Activated naive CD4-positive, alpha-beta T cell treated with anti-CD3 and anti-CD28 coated beads for 36 hours (primary cell): ENCODE results near the gene PCDHA12. TPM values are rescaled to one million over a fixed set of nuclear protein-coding genes. Genes with fewer than 3 reads are reported as not detected.

Source experiments
- total RNA-seq, 2 experiments: library from RNA; stranded (reverse); gene quantifications; one replicate each; pipeline ENCODE4 v1.2.3, GENCODE V29; 2021

The PCDHA12 gene
- total RNA-seq, 2 experiments from 2014 or later, result not detected

Other genes with a start within 250 kb of the PCDHA12 start
- gene CD14, start 242.1 kb upstream of the PCDHA12 start, total RNA-seq, result under 1 TPM; 0.14 to 0.20 TPM
- gene TMCO6, start 235.9 kb upstream of the PCDHA12 start, total RNA-seq, result 10 to 100 TPM; 29.0 to 29.5 TPM
- 10 to 100 TPM; 71.4 to 76.4 TPM for gene NDUFA2, start 227.7 kb upstream of the PCDHA12 start, total RNA-seq
- gene IK, start 227.5 kb upstream of the PCDHA12 start, total RNA-seq, result 10 to 100 TPM; 82.9 to 93.1 TPM
- 10 to 100 TPM; 18.9 to 19.8 TPM for gene WDR55, start 210.4 kb upstream of the PCDHA12 start, total RNA-seq
- 1 to 10 TPM; 1.7 to 1.9 TPM for gene DND1, start 201.7 kb upstream of the PCDHA12 start, total RNA-seq
- 10 to 100 TPM; 69.0 to 74.8 TPM for gene HARS1, start 183.9 kb upstream of the PCDHA12 start, total RNA-seq
- 10 to 100 TPM; 27.4 to 29.3 TPM for gene HARS2, start 183.9 kb upstream of the PCDHA12 start, total RNA-seq
- 10 to 100 TPM; 52.9 to 58.8 TPM for gene ZMAT2, start 174.9 kb upstream of the PCDHA12 start, total RNA-seq
- not detected for gene PCDHA1, start 89.2 kb upstream of the PCDHA12 start, total RNA-seq
- gene PCDHA2, start 80.5 kb upstream of the PCDHA12 start, total RNA-seq, result not detected
- not detected for gene PCDHA3, start 74.3 kb upstream of the PCDHA12 start, total RNA-seq
- gene PCDHA4, start 68.2 kb upstream of the PCDHA12 start, total RNA-seq, result not detected
- not detected for gene PCDHA5, start 53.7 kb upstream of the PCDHA12 start, total RNA-seq
- not detected for gene PCDHA6, start 47.3 kb upstream of the PCDHA12 start, total RNA-seq
- not detected for gene PCDHA7, start 41.0 kb upstream of the PCDHA12 start, total RNA-seq
- not detected for gene PCDHA8, start 34.1 kb upstream of the PCDHA12 start, total RNA-seq
- gene PCDHA9, start 26.9 kb upstream of the PCDHA12 start, total RNA-seq, result not detected
- not detected for gene PCDHA10, start 19.4 kb upstream of the PCDHA12 start, total RNA-seq
- not detected for gene PCDHA11, start 6.4 kb upstream of the PCDHA12 start, total RNA-seq
- gene PCDHA13, start 6.8 kb downstream of the PCDHA12 start, total RNA-seq, result not detected
- not detected for gene PCDHAC1, start 51.0 kb downstream of the PCDHA12 start, total RNA-seq
- not detected for gene PCDHAC2, start 91.2 kb downstream of the PCDHA12 start, total RNA-seq
- gene PCDHB1, start 176.1 kb downstream of the PCDHA12 start, total RNA-seq, result not detected
- gene PCDHB2, start 219.3 kb downstream of the PCDHA12 start, total RNA-seq, result not detected
- gene PCDHB3, start 225.2 kb downstream of the PCDHA12 start, total RNA-seq, result not detected
- gene PCDHB4, start 246.5 kb downstream of the PCDHA12 start, total RNA-seq, result not detected